Transverse colon (tissue), 4 donors: Measurements from ENCODE around the gene HOXD10. TPM values are rescaled to one million over a fixed set of nuclear protein-coding genes. Genes with fewer than 3 reads are reported as not detected.

Experiments used
- DNase-seq: peaks from one replicate; pipeline ENCODE4 v3.0.0-alpha.2; 2019
- H3K27ac ChIP-seq, 4 donors: fragments of 200-600 bp; sonication (generic); 2 replicates each; pipeline ENCODE4 v1.5.1; 2016 to 2018; ENCODE audit warnings: inconsistent platforms in 4 of 4
- H3K27me3 ChIP-seq: fragments of 200-600 bp; sonication (generic); 2 replicates; pipeline ENCODE4 v1.5.1; 2017; ENCODE audit warnings: inconsistent platforms
- H3K36me3 ChIP-seq, 4 donors: fragments of 200-600 bp; sonication (generic); 2 replicates each; pipeline ENCODE4 v1.5.1; 2017 to 2019; ENCODE audit warnings: inconsistent platforms in 4 of 4
- H3K4me1 ChIP-seq, 4 donors: fragments of 200-600 bp; sonication (generic); 2 replicates each; pipeline ENCODE4 v1.5.1; 2017 to 2020; ENCODE audit warnings: inconsistent platforms in 4 of 4
- H3K4me3 ChIP-seq, 4 donors: fragments of 200-600 bp; sonication (generic); 1 replicate in 1 of 4; 2 replicates in 3 of 4; pipeline versions ENCODE4 v1.5.1 to v1.6.1; 2017 to 2019; ENCODE audit warnings: inconsistent platforms in 4 of 4
- H3K9me3 ChIP-seq, 2 donors: fragments of 200-600 bp; sonication (generic); 2 replicates each; pipeline ENCODE4 v1.5.1; 2017 to 2019; ENCODE audit warnings: inconsistent platforms in 2 of 2
- EP300 ChIP-seq: sonication (generic); formaldehyde crosslinking; IDR thresholded peaks from one replicate; pipeline ENCODE4 v1.6.1; 2017; ENCODE audit warnings: antibody characterized with exemption, low read depth
- POLR2A ChIP-seq: fragments of 450-650 bp; IDR thresholded peaks from one replicate; pipeline ENCODE4 v1.6.1; 2016; ENCODE audit warnings: antibody characterized with exemption, mild to moderate bottlenecking, moderate library complexity
- POLR2AphosphoS5 ChIP-seq, 3 donors: sonication (generic); formaldehyde crosslinking; IDR thresholded peaks; one replicate each; pipeline ENCODE4 v1.6.1; 2016; ENCODE audit warnings: antibody characterized with exemption in 3 of 3
- WGBS, 2 donors: methylation state at CpG; one replicate each; pipeline ENCODE4 v1.1.5; 2018; ENCODE audit warnings: low coverage in 1 of 2; 5-methylcytosine and 5-hydroxymethylcytosine counted together
- in situ Hi-C, 4 donors: fragments of 200-750 bp; cut with MboI; loops; one replicate each; pipeline versions ENCODE4 v1.15.0 to v1.15.1; 2017; ENCODE audit warnings: low sequenced_read_pairs in 3 of 4, low pct_ligation_motif_present in 1 of 4, low pct_unique_long_range_greater_than_20kb in 1 of 4
- intact Hi-C: fragments of 100-400 bp; cut with DNase I; formaldehyde crosslinking; loops from one replicate; pipeline ENCODE4 v1.15.1; 2023; ENCODE audit warnings: low total_unique reads
- total RNA-seq, 4 donors: library from RNA; depleted of rRNA; stranded (reverse); fragments of >200 nt; gene quantifications; one replicate each; pipeline ENCODE4 v1.1.0, GENCODE V29; 2016
- TF ChIP-seq, protein P1 (sequence below), 5 experiments: fragments of 200-600 bp in 3 of 5; fragments of 450-650 bp in 2 of 5; sonication (generic) in 3 of 5; IDR thresholded peaks; 1 replicate in 2 of 5; 2 replicates in 3 of 5; pipeline ENCODE4 v1.5.1; 2016 to 2017; ENCODE audit warnings: antibody characterized with exemption in 5 of 5, inconsistent platforms in 3 of 5, mild to moderate bottlenecking in 2 of 5, moderate library complexity in 1 of 5

The HOXD10 gene
- total RNA-seq, 4 donors from 2014 or later, result 1.1 to 25.1 (median 7.6) TPM

DNA sequence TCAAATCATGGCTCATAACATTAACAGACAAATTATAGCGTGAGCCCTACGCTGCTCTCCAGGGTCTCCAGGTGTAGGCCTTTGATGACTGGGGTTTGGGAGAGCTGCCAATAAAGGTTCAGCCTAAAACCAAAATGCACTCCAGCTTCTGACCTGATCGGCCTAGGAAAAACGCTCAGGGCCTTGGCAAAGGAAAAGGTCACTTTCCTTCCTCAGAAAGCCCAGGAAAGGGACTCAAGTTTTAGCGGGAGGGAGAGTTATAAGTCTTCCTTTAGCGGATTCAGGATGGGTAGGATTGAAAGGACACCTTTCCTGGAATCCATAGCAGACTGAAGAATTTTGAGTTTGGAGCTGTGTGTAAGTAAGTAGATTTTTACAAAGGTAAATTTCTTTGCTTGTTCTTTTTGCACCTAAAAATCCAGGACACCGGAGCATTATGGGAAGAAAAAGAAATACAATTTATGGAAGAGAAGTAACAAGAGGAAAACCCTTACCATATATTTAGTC, 41.6 kb upstream of the HOXD10 start:
- WGBS, 2 donors, result 22 to 37% methylated on average over 5 to 7 of the region's 7 CpGs
- Histone ChIP-seq H3K27me3 (peaks cover 100% of the 10 kb centered on the region), H3K27ac (no peak overlapping the region), H3K4me1 (peaks cover 6 to 11% (median 9%) of the 10 kb centered on the region in 4 donors), H3K4me3 (no peak overlapping the region), H3K9me3 (no peaks in the 10 kb centered on the region), H3K36me3 (no peaks in the 10 kb centered on the region)
- intact Hi-C loops, result no loop called here
- in situ Hi-C loops, result loop anchor here in 3 of 4 donors (10.0 to 25.0 kb wide), 4 partner anchors 388 to 713 kb away; no protein-coding TSS in a partner anchor
- DNase-seq, result no peak
- TF ChIP-seq, protein P1, sequence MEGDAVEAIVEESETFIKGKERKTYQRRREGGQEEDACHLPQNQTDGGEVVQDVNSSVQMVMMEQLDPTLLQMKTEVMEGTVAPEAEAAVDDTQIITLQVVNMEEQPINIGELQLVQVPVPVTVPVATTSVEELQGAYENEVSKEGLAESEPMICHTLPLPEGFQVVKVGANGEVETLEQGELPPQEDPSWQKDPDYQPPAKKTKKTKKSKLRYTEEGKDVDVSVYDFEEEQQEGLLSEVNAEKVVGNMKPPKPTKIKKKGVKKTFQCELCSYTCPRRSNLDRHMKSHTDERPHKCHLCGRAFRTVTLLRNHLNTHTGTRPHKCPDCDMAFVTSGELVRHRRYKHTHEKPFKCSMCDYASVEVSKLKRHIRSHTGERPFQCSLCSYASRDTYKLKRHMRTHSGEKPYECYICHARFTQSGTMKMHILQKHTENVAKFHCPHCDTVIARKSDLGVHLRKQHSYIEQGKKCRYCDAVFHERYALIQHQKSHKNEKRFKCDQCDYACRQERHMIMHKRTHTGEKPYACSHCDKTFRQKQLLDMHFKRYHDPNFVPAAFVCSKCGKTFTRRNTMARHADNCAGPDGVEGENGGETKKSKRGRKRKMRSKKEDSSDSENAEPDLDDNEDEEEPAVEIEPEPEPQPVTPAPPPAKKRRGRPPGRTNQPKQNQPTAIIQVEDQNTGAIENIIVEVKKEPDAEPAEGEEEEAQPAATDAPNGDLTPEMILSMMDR (IDR thresholded peaks at IDR 0.05), result no peak
- TF ChIP-seq EP300, result no peak
- no peak for TF ChIP-seq POLR2A
- TF ChIP-seq POLR2AphosphoS5 (IDR thresholded peaks at IDR 0.05), result no peak

DNA sequence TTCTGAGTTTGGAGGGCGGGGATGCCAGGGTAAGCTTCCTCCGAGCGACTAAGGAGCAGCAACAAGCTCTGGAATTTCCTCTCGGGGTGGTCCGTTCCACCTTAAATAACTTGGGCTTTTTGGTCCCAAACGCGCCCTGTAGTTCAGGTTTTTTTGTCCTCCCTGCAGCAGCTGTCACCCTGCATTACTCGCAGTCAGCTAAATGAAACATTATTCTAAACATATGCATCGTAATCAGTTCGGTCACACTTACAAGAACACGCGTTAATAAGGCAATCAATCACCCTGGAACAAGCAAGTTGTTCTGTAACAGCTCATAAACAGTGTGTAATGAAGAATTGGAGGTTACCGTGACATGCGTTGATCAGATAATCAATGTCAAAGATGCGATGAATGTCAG, 41.1 kb upstream of the HOXD10 start:
- Histone ChIP-seq H3K4me3 (no peak overlapping the region), H3K36me3 (no peaks in the 10 kb centered on the region), H3K27me3 (peaks cover 99% of the 10 kb centered on the region), H3K9me3 (no peaks in the 10 kb centered on the region), H3K27ac (no peak overlapping the region), H3K4me1 (peaks cover 6 to 13% (median 12%) of the 10 kb centered on the region in 4 donors)
- intact Hi-C loops, result no loop called here
- WGBS, 2 donors, result 16 to 18% methylated on average over 15 of the region's 15 CpGs
- TF ChIP-seq POLR2AphosphoS5 (IDR thresholded peaks at IDR 0.05) (no peak), POLR2A (no peak), EP300 (no peak)
- TF ChIP-seq, protein P1 (IDR thresholded peaks at IDR 0.05), result no peak
- DNase-seq, result no peak
- in situ Hi-C loops, result loop anchor here in 3 of 4 donors (10.0 to 25.0 kb wide), 4 partner anchors 388 to 713 kb away; no protein-coding TSS in a partner anchor

DNA sequence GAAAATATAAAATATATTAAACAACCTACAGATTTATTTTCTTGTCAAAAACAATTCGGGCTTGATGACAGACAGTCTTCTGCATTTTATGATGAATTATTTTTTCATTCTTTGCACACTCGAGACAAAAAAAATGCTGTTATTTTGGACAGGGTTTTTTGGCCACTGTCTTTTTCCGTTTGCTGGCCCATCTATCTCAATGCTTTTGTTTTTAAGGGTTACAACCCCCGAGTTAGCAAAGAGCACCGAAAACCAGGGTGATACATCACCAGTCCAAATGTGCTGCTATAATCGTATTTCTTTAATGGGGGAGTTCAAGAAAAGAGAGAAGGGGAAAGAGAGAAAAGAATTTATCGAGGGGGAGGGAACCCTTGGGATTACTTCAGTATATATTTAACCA, 40.5 kb upstream of the HOXD10 start:
- TF ChIP-seq POLR2AphosphoS5 (IDR thresholded peaks at IDR 0.05) (no peak), POLR2A (no peak), EP300 (no peak)
- TF ChIP-seq, protein P1 (IDR thresholded peaks at IDR 0.05), result no peak
- no peaks in the 10 kb centered on the region for H3K9me3 ChIP-seq
- no peak overlapping the region for H3K27ac ChIP-seq
- no peak overlapping the region for H3K4me3 ChIP-seq
- no peaks in the 10 kb centered on the region for H3K36me3 ChIP-seq
- intact Hi-C loops (no loop called here), in situ Hi-C loops (loop anchor here in 3 of 4 donors (10.0 to 25.0 kb wide), 4 partner anchors 389 to 714 kb away; no protein-coding TSS in a partner anchor)
- WGBS, 2 donors, result 20 to 24% methylated on average over 7 of the region's 7 CpGs
- peaks cover 6 to 17% (median 17%) of the 10 kb centered on the region in 4 donors for H3K4me1 ChIP-seq
- peaks cover 99% of the 10 kb centered on the region for H3K27me3 ChIP-seq
- no peak for DNase-seq

DNA sequence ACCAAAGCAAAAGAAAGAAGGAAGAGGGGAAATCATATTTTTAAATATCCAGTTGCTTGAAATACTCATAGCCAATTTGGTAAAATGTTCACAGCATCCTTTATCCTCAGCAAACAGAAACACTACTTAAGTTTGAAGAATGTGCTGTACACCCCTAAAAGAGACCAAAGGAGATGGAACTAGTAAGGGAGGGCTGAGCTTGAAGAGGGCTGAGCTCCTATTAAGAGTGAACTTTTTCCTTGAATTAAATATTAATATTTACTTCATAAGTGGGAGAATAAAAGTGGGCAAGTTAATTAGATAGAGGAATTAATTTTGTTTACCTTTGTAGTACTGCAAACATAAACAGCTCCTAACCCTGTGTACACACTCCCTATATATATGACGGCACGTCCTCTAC, 39.8 kb upstream of the HOXD10 start:
- WGBS, 2 donors, result 18 to 33% methylated on average over 2 of the region's 2 CpGs
- in situ Hi-C loops, result loop anchor here in 3 of 4 donors (10.0 to 25.0 kb wide), 4 partner anchors 389 to 714 kb away; no protein-coding TSS in a partner anchor
- no peaks in the 10 kb centered on the region for H3K36me3 ChIP-seq
- peaks cover 6 to 18% (median 17%) of the 10 kb centered on the region in 4 donors for H3K4me1 ChIP-seq
- H3K9me3 ChIP-seq, result no peaks in the 10 kb centered on the region
- no peak overlapping the region for H3K27ac ChIP-seq
- peaks cover 99% of the 10 kb centered on the region for H3K27me3 ChIP-seq
- no peak for DNase-seq
- no peak for TF ChIP-seq POLR2A
- TF ChIP-seq POLR2AphosphoS5 (IDR thresholded peaks at IDR 0.05), result no peak
- TF ChIP-seq, protein P1 (IDR thresholded peaks at IDR 0.05), result no peak
- TF ChIP-seq EP300, result no peak
- no peak overlapping the region for H3K4me3 ChIP-seq
- intact Hi-C loops, result no loop called here
